GM12864 (cell line): Measurements from ENCODE around the gene CFH.
A peak's percentile ranks its signal among the peaks of the same experiment; 100 is the strongest.
"Not testable (repeated sequence)": the region's sequence is repeated elsewhere in the genome, so short reads cannot be mapped to it uniquely, and the experiment has no call there.

Experiments used
- DNase-seq: peaks from one replicate; pipeline ENCODE4 v3.0.0-alpha.2; 2011; ENCODE audit warnings: low read depth
- H3K4me3 ChIP-seq: 2 replicates; pipeline ENCODE4 v1.5.1; 2011; ENCODE audit warnings: mild to moderate bottlenecking, low read depth, low read length, control low read depth
- TF ChIP-seq, protein P1 (sequence below): IDR thresholded peaks from 2 replicates; pipeline ENCODE4 v1.5.1; 2011; ENCODE audit warnings: low read depth, mild to moderate bottlenecking, moderate library complexity, low read length, control low read depth, inconsistent platforms; ENCODE audit errors: missing control alignments

CFH gene

DNA sequence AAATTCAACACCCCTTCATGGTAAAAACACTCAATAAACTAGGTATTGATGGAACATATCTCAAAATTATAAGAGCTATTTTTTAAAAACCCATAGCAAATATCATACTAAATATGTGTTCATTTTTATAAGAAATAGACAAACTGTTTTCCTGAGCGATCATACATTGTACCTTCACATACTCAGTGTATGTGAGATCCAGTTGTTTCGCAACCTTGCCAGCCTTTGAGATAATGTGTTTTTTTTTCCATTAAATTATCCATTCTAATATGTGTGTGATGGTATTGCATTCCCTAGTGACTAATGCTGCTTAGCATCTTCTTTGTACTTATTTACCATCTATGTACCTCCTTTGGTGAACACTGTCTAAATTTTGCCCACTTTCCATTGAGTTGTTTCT lies 47.1 kb downstream of the CFH start:
- DNase-seq = no peak
- TF ChIP-seq, protein P1, sequence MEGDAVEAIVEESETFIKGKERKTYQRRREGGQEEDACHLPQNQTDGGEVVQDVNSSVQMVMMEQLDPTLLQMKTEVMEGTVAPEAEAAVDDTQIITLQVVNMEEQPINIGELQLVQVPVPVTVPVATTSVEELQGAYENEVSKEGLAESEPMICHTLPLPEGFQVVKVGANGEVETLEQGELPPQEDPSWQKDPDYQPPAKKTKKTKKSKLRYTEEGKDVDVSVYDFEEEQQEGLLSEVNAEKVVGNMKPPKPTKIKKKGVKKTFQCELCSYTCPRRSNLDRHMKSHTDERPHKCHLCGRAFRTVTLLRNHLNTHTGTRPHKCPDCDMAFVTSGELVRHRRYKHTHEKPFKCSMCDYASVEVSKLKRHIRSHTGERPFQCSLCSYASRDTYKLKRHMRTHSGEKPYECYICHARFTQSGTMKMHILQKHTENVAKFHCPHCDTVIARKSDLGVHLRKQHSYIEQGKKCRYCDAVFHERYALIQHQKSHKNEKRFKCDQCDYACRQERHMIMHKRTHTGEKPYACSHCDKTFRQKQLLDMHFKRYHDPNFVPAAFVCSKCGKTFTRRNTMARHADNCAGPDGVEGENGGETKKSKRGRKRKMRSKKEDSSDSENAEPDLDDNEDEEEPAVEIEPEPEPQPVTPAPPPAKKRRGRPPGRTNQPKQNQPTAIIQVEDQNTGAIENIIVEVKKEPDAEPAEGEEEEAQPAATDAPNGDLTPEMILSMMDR = no peak
- no peak overlapping the region for H3K4me3 ChIP-seq

DNA sequence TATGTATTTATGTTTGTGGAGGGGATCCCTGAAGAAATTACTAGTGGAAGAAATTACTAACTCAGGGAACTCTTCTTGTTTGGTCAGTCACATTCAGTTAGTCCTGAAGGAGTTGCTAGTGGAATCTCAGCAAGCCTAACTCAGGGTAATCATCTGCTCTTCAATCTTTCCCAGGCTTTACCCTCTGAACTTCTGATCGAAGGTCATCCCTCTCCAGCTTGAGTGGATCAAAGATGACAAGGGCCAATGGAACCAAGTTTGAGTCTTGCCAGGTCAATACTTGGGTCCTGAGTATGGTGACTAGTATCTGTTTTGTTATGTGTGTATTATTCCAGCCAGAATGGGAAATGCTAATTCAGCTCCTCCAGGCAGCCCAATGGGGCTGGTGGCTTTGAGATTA lies 49.3 kb downstream of the CFH start:
- DNase-seq = no peak

DNA sequence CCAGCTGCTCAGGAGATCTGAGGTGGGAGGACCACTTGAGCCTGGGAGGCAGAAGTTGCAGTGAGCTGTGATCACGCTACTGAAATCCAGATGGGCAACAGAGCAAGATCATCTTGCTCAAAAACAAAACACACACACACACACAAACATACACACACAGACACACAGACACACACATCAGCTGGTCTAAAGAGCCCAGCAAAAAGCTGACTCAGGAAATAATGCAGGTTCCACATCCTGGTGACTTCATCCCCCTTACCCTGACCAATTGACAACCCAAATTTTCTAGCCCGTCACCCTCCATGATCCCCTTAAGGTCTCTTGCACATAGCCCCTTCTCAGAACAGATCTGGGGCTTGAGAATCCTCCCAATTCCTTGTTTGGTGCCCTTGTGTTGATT lies 58.0 kb downstream of the CFH start:
- not testable (repeated sequence) for H3K4me3 ChIP-seq, DNase-seq

More for the DNA sequence above, 49.3 kb downstream of the CFH start:
- H3K4me3 ChIP-seq = no peak overlapping the region
- TF ChIP-seq, protein P1 = no peak

DNA sequence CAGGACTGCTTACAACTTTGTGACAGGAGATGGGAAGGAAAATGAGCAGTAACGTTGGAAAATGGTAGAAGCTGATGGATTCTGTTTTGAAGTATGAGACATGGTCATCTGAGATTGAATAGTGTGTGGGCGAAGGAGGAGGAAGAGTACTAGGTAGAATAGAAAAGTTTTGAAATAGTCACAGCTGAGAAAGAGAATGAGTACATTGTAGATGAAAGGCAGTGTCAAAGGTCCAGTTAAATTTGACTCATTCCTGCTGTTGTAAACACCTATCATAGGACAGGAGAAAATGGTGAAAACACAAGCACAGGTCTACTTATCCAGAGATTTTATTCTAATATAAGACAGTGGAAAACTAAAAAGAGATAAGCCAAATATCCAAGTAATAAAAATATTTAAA lies 66.0 kb downstream of the CFH start:
- no peak overlapping the region for H3K4me3 ChIP-seq
- TF ChIP-seq, protein P1 = no peak
- DNase-seq = no peak

DNA sequence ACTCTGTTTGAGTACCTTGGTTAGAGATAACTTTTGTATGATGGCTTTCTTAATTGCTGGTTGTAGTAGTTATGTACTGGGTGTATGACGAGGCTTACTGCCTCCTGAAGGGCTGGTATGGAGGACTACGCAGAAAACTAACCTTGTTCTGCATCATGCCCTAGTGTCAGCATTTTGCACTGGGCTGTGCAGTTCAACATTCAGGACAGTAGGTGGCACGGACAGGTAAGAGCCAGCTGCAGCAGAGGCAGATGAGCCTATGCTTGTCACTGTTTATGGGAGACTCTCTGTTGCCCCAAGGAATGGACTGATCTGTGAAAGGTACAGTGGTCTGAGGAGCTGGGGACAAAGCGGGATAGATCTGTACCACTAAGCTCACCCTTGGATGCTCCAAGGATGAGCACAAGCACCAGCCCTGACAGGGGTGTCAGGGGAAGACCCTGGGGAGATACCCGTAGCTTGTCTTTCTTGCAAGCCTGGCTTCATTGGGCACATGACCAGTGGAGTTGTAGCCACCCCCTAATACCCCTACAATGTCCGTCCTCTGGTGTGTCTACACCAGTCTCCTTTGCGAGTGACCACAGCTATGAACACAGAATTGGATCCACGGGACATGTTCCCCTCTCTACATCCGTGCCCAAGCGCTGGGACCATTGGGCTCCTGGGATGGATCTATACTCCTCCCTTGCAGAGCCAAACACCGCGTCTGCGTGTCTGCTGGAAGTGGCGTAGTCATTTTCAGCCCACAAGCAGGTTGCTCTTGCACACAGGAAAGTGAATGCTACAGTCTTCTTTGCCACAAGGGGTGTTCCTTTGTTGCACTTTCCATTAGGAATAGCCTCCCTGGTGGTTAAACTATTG lies 71.7 kb downstream of the CFH start:
- H3K4me3 ChIP-seq = no peak overlapping the region
- DNase-seq = peak; percentile 15
- TF ChIP-seq, protein P1 = peak; percentile 86

DNA sequence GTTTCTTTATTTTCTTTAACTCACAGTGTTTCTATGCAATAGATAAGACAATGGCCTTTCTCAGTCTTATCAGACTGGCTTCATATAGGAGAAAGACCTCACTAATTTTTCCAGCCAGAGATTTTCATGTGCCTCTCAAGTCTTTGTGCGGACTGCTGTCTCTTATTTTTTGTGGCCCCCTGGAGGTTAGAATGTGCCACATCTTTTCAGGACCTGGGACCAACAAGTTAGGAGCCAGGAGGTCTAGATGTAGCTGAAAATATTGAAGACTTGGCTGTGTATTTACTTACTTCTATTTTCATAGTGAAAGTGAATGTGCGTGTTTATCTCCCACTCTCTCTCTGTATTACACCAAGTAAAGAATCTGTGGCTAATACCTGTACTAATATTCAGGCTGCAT lies 80.7 kb downstream of the CFH start:
- H3K4me3 ChIP-seq = no peak overlapping the region
- TF ChIP-seq, protein P1 = no peak
- no peak for DNase-seq

DNA sequence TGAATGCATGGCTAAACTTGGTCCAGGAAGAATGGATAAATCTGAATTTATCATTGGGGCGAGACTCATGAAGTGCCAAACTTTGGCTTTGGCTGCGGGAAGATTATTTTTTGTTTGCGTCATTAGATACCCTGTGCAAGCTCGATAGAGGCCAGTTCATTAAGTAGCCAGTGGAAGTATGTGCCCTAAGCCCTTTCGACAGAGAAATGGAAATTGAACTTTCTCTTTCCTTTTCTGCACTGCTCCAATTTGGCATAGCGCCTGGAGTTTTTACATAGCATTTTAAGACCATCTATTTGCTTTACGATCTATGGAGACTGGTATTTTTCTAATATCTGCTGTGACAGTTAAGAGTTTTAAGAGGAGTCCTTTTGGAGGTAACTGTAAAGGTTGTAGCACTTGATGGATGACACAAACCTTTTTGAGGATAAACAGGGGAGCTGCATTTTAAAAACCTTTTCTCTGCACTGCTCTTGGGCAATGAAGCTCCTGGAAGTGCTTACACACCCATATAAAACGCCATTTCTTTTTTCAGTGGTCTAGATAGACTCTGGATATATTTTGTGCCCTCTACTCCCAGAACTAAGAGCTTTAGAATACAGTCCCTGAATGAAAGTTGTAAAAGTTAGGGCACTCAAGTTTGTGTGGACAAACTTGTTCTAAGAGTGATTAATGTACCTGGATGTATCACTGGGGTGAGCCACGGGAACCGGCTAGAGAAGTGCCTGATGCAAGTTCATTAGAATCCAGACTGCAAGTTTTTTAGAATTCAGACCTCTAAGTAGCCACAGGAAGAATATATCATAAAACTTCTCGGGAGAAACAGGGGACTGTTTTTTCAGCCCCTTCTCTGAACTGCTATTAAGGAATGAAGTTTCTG lies 81.5 kb downstream of the CFH start:
- DNase-seq = no peak
- TF ChIP-seq, protein P1 = no peak
- no peak overlapping the region for H3K4me3 ChIP-seq
